Mononuclear cell (primary cell): Measurements from ENCODE around the gene TMEM270. TPM values are rescaled to one million over a fixed set of nuclear protein-coding genes. Genes with fewer than 3 reads are reported as not detected.

Experiments used
- H3K27me3 ChIP-seq: 2 replicates; pipeline ENCODE4 v1.6.0; 2011; ENCODE audit warnings: low read length, control low read depth; ENCODE audit not compliant: insufficient read depth
- H3K4me1 ChIP-seq: 2 replicates; pipeline ENCODE4 v1.5.1; 2011; ENCODE audit warnings: mild to moderate bottlenecking, low read length, control low read depth; ENCODE audit not compliant: insufficient read depth
- H3K4me3 ChIP-seq: 2 replicates; pipeline ENCODE4 v1.5.1; 2011; ENCODE audit warnings: mild to moderate bottlenecking, low read length, moderate library complexity
- H3K9me3 ChIP-seq: 2 replicates; pipeline ENCODE4 v1.5.1; 2011; ENCODE audit warnings: low read depth, mild to moderate bottlenecking, control low read depth, low read length
- total RNA-seq: library from RNA; depleted of rRNA; stranded (reverse); fragments of >200 nt; gene quantifications from one replicate; pipeline ENCODE4 v1.2.3, GENCODE V29; 2012

TMEM270 gene
- total RNA-seq, 1 donor, result not detected

DNA sequence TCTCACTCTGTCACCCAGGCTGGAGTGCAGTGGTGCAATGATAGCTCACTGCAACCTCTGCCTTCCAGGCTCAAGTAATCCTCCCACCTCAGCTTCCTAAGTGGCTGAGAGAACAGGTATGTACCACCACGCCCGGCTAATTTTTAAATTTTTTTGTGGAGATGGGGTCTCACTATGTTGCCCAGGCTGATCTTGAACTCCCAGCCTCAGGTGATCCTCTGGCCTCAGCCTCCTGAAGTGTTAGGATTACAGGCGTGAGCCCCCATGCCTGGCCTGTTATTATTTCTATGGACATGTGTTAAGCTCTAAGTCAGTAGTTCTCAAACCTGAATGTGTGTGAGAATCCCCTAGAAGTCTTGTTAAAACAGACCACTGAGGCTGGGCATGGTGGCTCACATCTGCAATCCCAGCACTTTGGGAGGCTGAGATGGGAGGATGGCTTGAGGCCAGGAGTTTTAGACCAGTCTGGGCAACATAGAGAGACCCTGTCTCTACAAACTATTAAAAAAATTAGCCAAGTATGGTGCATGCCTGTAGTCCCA is 24.5 kb downstream of the TMEM270 start:
- no peak overlapping the region for H3K4me3 ChIP-seq
- H3K27me3 ChIP-seq, result peaks cover 9% of the 10 kb centered on the region
- H3K4me1 ChIP-seq, result no peaks in the 10 kb centered on the region
- no peaks in the 10 kb centered on the region for H3K9me3 ChIP-seq

DNA sequence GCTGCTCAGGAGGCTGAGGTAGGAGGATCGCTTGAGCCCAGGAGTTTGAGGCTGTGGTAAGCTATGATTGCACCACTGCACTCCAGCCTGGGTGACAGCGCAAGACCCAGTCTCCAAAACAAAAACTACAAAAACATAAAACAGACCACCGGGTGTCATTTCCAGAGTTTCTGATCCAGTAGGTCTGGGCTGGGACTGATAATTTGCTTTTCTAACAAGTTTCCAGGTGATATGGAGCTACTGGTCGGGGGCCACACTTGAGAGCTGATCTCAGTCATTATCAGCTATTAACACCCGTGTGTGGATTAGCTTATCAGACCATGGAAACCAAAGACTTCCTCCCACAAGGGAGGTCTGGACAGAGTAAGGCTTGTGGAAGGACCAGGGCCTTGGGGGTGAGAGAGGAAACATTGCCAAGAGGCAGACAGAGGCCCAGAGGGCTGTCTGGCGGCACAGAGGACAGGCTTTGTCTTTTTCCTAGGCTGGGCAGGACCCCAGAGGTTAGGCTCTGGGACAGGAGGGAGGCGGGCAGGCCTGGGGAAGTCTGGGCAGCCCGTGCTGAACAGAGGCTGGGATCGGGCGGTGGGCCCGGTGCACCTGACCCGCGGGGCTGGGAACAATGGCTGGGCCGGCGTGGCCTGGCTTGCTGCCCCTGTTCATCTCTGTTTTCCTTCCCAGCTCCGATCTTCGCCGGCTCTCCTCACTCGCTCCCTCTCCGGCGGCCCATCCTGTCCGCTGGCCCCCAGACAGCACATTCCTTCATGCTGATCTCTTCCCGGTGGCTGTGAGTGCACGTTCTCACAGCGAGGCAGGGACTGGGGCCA is 25.2 kb downstream of the TMEM270 start:
- peaks cover 9% of the 10 kb centered on the region for H3K27me3 ChIP-seq
- no peaks in the 10 kb centered on the region for H3K4me1 ChIP-seq
- H3K9me3 ChIP-seq, result no peaks in the 10 kb centered on the region

DNA sequence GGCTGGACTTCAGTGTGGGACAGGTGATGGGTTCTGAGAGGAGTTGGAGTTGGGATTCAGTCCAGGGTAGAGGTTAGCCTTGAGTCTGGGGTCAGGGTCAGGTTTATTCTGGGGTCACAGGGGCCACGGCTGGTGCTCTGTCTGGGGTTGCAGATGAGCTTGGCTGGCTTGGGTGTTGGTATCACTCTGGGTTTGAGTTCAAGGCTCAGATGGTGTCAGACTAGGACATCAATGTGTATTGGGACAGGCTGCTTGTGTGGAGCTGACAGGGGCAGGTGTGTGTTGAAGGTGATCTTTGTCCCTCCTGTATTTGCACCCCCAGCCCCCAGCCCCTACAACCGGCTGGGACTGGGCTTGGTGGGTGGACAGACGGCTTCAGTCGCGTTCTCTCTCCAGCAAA is 26.8 kb downstream of the TMEM270 start:
- no peaks in the 10 kb centered on the region for H3K4me1 ChIP-seq
- H3K27me3 ChIP-seq, result peaks cover 9% of the 10 kb centered on the region
- no peaks in the 10 kb centered on the region for H3K9me3 ChIP-seq
- H3K4me3 ChIP-seq, result no peak overlapping the region

More for the DNA sequence above, 25.2 kb downstream of the TMEM270 start:
- no peak overlapping the region for H3K4me3 ChIP-seq

DNA sequence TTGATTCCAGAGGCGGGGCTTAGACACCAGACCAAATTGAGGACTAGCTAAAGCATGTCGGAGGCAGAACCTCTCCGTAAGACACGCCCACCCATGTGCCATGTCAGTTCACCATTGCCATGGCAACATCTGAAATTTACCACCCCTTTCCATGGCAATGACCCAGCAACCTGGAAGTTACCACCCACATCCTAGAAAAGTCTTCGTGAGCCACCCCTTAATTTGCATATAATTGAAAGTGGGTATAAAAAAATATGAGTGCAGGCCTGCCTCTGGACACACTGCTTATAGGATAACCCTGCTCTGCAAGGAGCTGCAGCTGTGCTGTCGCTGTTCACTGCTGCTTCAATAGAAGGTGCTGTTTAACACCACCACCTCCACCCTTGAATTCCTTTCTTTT is 28.0 kb downstream of the TMEM270 start:
- H3K27me3 ChIP-seq, result peaks cover 9% of the 10 kb centered on the region
- no peak overlapping the region for H3K4me3 ChIP-seq
- H3K4me1 ChIP-seq, result no peaks in the 10 kb centered on the region

DNA sequence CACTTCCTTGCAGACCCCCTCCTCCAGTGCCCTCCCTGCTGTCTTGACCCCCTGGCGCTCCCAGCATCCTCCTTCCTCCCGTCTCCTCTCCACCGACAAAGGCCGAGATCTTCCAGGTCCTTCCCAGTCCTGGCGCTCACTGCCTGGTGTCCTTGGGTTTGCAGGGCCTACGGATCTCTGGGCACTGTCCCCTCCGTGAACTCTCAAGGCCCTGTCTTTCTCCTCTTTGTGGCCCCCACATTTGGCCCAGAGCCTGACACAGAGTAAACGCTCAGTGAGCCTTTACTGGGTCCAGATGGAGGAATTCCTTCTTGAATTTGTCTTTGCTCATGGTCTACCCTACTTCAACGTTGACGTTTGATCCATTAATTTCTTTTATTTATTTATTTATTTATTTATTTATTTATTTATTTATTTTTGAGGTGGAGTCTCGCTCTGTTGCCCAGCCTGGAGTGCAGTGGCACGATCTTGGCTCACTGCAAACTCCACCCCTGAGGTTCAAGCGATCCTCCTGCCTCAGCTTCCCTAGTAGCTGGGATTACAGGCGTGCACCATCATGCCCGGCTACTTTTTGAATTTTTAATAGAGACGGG is 29.7 kb downstream of the TMEM270 start:
- Histone ChIP-seq H3K4me1 (no peaks in the 10 kb centered on the region), H3K4me3 (no peak overlapping the region), H3K27me3 (peaks cover 9% of the 10 kb centered on the region), H3K9me3 (no peaks in the 10 kb centered on the region)

More for the DNA sequence above, 28.0 kb downstream of the TMEM270 start:
- H3K9me3 ChIP-seq, result no peaks in the 10 kb centered on the region

DNA sequence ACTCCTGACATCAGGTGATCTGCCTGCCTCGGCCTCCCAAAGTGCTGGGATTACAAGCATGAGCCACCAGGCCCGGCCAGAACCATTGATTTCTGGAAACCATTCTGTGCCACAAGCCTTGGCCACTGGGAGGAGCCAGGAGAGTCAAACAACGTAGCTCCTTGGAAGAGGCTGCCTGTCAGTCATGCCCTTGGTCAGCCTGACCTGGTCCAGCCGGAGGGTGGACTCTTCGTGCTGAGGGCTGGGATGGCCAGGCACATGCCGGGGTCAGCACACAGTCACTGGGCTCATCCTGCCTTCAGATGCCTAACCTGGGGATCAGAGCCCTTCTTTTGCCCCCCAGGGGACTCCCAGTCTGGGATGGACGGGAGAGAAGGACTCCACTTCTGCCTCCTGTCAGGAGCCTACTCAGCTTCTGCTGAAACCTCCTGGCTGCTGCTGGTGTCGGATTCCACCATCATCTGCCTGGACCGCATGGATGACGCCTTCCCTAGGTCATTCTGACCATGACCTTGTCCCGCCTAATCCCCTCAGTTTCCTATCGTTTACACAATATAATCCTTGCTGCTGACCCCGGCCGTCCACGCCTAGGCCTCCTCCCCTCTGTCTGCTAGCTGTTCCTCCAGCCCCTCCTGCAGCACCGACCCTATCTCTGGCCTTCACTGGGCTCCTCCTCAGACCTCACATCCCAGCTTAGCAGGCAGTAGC is 30.4 kb downstream of the TMEM270 start:
- no peak overlapping the region for H3K4me3 ChIP-seq
- H3K9me3 ChIP-seq, result no peaks in the 10 kb centered on the region
- peaks cover 7% of the 10 kb centered on the region for H3K27me3 ChIP-seq
- no peaks in the 10 kb centered on the region for H3K4me1 ChIP-seq

DNA sequence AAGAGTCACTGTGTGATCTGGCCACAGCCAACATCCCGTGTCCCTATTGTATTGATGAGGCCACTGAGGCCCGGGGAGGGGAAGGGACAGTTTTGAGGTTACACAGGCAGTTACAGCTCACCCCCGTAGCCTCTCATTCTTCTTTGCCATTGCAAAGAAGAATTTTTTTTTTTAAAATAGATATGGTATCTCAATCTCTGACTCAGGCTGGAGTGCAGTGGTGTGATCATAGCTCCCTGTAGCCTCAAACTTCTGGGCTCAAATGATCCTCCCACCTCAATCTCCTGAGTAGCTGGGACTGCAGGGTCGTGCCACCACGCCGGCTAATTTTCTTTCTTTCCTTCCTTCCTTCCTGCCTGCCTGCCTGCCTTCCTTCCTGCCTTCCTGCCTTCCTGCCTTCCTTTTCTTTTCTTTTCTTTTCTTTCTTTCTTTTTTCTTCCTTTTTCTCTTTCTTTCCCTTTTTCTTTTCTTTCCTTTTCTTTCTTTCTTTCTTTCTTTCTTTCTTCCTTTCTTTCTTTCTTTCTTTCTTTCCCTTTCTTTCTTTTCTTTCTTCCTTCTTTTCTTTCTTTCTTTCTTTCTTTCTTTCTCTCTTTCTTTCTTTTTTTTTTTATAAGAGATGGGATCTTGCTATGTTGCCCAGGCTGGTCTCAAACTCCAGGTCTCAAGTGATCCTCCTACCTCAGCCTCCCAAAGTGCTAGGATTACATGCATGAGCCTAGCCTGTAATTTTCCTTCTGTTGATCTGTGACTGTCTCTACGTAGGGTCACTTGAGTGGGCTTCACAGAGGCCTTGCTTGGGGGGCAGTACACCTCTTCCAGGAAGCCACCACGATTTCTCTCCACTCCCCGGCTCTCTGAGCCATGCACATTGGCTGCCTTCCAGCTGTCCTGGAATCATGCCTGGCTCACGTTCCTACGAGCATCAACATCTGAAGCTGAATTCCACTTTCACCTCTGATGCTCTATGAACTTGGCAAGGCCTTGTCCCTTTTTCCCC is 31.3 kb downstream of the TMEM270 start:
- no peaks in the 10 kb centered on the region for H3K27me3 ChIP-seq
- no peaks in the 10 kb centered on the region for H3K4me1 ChIP-seq
- H3K9me3 ChIP-seq, result no peaks in the 10 kb centered on the region
- H3K4me3 ChIP-seq, result no peak overlapping the region

DNA sequence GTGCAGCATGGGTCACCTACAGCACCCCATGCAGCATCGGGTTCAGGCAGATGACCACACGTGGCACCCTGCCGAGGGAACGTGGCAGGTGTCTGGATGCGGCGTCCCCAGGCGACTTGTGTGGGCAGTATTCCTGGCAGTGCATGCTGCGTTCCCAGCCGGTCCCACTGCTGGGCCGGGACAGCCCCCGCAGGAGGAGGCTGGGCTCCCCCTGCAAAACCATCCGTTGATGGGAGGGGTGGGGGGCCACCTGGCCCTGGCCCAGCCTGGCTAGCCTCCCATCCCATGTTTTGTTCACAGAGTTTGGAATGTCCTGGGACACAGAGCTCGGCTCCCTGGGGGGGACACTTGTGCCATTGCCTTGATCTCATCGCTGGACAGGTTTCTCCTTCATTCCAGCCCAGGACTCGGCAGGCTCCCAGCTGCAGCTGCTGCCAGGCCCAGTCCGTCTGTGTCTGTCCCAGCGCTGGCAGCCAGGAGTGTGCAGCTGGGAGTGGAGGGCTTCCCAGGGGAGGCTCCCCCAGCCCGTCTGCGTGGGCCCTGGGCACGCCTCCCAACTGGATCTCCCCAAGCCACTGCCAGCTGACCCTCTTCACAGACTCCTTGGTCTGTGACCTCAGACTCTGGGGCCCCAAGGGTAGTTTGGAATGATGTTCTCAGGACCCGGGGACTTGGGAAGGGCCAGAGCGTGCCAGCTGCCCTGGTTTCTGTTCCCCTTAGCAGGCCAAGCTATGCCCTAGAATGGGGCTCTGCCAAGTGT is 32.6 kb downstream of the TMEM270 start:
- Histone ChIP-seq H3K4me1 (no peaks in the 10 kb centered on the region), H3K4me3 (no peak overlapping the region), H3K9me3 (no peaks in the 10 kb centered on the region), H3K27me3 (no peaks in the 10 kb centered on the region)

DNA sequence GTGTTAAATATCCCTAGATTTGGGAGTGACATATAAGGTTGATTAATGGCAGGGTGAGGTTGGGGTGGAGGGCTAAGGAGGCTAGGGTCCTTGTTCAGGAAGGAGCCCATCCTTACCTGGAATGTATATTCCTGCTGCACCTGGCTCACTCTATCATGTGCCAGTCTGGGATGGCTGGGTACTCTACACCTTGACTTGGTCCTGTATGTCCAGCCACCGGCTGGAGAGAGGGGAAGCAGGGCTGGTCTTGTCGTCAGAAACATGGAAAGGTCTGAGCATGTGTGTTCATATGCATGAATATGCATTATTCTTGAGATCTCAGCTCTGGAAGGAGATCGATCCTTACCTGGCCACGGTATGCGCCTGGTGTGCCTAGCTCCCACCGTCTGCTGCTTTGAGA is 33.2 kb downstream of the TMEM270 start:
- H3K27me3 ChIP-seq, result no peaks in the 10 kb centered on the region
- H3K9me3 ChIP-seq, result no peaks in the 10 kb centered on the region
- no peak overlapping the region for H3K4me3 ChIP-seq
- no peaks in the 10 kb centered on the region for H3K4me1 ChIP-seq

DNA sequence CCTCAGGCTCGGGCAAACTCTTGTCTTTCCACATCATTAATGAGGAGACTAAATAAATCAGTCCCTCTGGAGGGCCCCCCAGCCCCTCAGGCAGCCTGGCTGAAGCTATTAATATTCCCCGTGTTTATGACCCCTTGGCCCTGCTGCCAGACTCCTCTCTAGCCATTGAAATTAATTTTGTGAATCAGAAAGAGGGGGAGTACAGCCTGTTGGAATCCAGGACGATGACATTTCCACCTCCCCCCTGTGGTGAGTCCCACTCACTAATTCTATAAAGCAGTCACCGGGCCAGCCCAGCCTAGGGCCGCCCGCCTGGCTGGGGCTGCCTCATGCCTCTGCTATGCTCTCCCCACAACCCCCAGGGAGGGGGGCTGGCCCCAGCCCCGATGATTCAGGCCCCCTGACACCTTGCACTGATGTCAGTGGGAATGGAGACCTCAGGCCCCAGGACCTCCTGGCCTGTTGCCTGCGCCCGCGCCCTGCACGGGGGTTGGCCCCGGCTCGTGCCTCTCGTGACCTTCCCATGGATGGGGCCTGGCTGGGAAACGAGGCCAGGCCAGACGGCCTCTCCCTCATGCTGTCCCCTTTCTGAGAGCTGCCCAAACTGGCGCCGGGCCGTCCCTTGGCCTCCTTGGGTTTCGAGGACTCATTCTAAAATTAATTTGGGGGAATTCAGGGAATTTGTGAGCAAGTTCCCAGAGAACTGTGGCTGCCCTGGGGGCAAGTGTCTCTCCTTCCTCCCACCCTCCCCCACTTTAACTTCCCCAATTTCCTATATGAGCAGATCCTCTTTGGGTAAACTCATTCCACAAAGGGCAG is 34.0 kb downstream of the TMEM270 start:
- H3K27me3 ChIP-seq, result no peaks in the 10 kb centered on the region
- no peaks in the 10 kb centered on the region for H3K4me1 ChIP-seq
- H3K4me3 ChIP-seq, result no peak overlapping the region
- H3K9me3 ChIP-seq, result no peaks in the 10 kb centered on the region

DNA sequence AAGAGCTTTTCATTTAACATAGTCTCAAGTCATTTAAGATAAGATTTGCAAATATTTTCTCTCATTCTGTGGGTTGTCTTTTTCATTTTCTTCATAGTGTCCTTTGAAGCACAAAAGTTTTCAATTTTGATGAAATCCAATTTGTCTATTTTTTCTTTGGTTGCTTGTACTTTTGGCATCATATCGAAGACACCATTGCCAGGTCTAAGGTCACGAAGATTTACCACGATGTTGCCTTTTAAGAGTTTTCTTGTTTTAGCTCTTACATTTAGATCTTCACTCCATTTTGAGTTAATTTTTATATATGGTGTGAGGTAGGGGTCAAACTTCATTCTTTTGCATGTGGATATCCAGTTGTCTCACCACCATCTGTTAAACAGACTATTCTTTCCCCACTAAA is 34.7 kb downstream of the TMEM270 start:
- Histone ChIP-seq H3K9me3 (no peaks in the 10 kb centered on the region), H3K4me3 (no peak overlapping the region), H3K27me3 (no peaks in the 10 kb centered on the region), H3K4me1 (no peaks in the 10 kb centered on the region)

DNA sequence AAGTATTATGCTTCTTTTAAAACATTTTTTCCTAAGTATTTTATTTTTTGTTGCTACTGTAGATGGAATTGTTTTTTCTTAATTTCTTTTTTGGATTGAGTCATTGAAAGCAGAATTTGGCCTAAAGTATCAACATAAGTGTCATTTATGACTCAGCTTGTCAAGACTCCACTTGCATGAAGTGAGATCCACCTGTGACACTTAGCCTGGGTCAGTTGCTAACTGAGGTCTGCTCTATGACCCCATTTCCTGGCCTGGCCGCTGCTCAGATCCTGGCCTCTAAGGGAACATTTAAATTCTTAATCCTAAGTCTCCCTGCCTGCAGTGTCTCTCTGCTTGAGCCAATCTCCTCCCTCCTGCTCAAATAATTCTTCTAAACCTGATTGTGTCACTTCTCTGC is 35.5 kb downstream of the TMEM270 start:
- H3K4me3 ChIP-seq, result no peak overlapping the region
- no peaks in the 10 kb centered on the region for H3K9me3 ChIP-seq
- H3K4me1 ChIP-seq, result no peaks in the 10 kb centered on the region
- no peaks in the 10 kb centered on the region for H3K27me3 ChIP-seq

DNA sequence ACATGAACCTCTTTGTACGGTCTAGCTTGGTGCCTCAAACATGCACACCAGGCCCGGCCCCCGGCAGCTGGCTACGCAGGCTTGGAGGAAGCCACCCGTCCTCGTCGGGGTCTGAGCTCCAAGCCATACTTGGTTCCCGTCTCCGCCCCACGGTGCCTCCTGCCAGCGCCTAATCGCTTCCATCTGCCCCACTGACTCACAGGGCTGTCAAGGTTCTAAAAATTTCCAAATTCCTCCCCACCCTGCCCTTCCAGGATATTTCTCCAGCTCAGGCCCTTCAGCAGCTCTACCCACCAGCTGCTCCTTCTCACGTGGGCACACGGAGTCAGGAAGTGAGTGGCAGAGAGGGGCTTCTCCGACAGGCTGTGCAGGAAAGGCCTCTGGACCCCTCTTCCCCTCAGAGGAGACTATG is 38.8 kb downstream of the TMEM270 start:
- Histone ChIP-seq H3K27me3 (no peaks in the 10 kb centered on the region), H3K4me1 (no peaks in the 10 kb centered on the region), H3K4me3 (no peak overlapping the region), H3K9me3 (no peaks in the 10 kb centered on the region)
